K562 (cell line): ENCODE results near the gene AK2. TPM values are rescaled to one million over a fixed set of nuclear protein-coding genes. Genes with fewer than 3 reads are reported as not detected.

ENCODE experiments used
- ATAC-seq: fragments of 200-7000 bp; cut with Tn5 transposase; 3 replicates; pipeline ENCODE4 v1.9.1; 2020; ENCODE audit warnings: moderate library complexity
- BruUV-seq: library from RNA; stranded (reverse); fragments of 400-500 nt; replicated peaks from 2 replicates; lab custom pipeline; 2021; lab: Mats Ljungman, UMichigan
- CTCF ChIA-PET: fragments of 300-600 bp; formaldehyde crosslinking; extraction: SDS; loops from one replicate; lab custom pipeline; 2021; ENCODE audit warnings: low intra/inter-chr PET ratio; lab: Yijun Ruan, JAX
- POLR2A ChIA-PET: fragments of 300-600, 350-650 bp; sonication (Branson Sonifier 250); formaldehyde crosslinking; extraction: SDS; loops from one replicate; lab custom pipeline; 2021; ENCODE audit warnings: antibody characterized with exemption, inconsistent platforms; lab: Yijun Ruan, JAX
- DNase-seq, 4 experiments: peaks; one replicate each; pipeline versions ENCODE4 v3.0.0 to v3.0.0-alpha.2; 2011 to 2018; ENCODE audit warnings: low spot score in 3 of 4, mixed read lengths in 3 of 4; ENCODE audit errors: extremely low read depth in 1 of 4
- FAIRE-seq: peaks from 2 replicates; lab custom pipeline; 2011; peaks lifted over from hg19 to GRCh38; lab: Jason Lieb, UNC
- H2AFZ ChIP-seq: 2 replicates; pipeline ENCODE4 v1.6.0; 2011; ENCODE audit warnings: low read depth, low read length, control low read depth, inconsistent platforms
- H3K27ac ChIP-seq: fragments of 200-600 bp; 3 replicates; pipeline ENCODE4 v1.8.0; 2011; ENCODE audit warnings: low read depth, mild to moderate bottlenecking, control low read depth, inconsistent platforms, low read length, moderate library complexity, mixed read lengths; ENCODE audit errors: extremely low read depth
- H3K27me3 ChIP-seq, 2 experiments: fragments of 300-600 bp in 1 of 2; 2 replicates in 1 of 2; 3 replicates in 1 of 2; pipeline versions ENCODE4 v1.6.0 to v1.8.0; 2011; ENCODE audit warnings: inconsistent platforms in 2 of 2, low read length in 2 of 2, mild to moderate bottlenecking in 1 of 2, mixed read lengths in 1 of 2, moderate library complexity in 1 of 2; ENCODE audit not compliant: control insufficient read depth in 2 of 2, insufficient read depth in 2 of 2
- H3K36me3 ChIP-seq: fragments of 300-600 bp; 3 replicates; pipeline ENCODE4 v1.8.0; 2011; ENCODE audit warnings: mild to moderate bottlenecking, low read length, inconsistent platforms; ENCODE audit not compliant: control insufficient read depth, insufficient read depth
- H3K4me1 ChIP-seq, 2 experiments: fragments of 200-600 bp in 1 of 2; replicated peaks in 1 of 2; 2 replicates in 1 of 2; 3 replicates in 1 of 2; pipeline versions ENCODE4 v1.5.1 to v1.8.0; 2011; ENCODE audit warnings: inconsistent platforms in 2 of 2, low read length in 2 of 2, mild to moderate bottlenecking in 1 of 2, mixed read lengths in 1 of 2, moderate library complexity in 1 of 2; ENCODE audit not compliant: control insufficient read depth in 2 of 2, insufficient read depth in 2 of 2
- H3K4me2 ChIP-seq: 2 replicates; pipeline ENCODE4 v1.6.1; 2011; ENCODE audit warnings: low read length, control low read depth, inconsistent platforms, mixed read lengths; ENCODE audit not compliant: insufficient read depth
- H3K4me3 ChIP-seq: fragments of 200-600 bp; sonication (generic), shearing (Covaris generic); 2 replicates; pipeline ENCODE4 v1.5.1; 2016; ENCODE audit warnings: control low read depth, inconsistent platforms
- H3K79me2 ChIP-seq: fragments of 200-600 bp; 3 replicates; pipeline ENCODE4 v1.8.0; 2011; ENCODE audit warnings: low read length, inconsistent platforms; ENCODE audit not compliant: control insufficient read depth, insufficient read depth
- H3K9ac ChIP-seq, 2 experiments: 2 replicates each; pipeline versions ENCODE4 v1.6.0 to v1.6.1; 2011; ENCODE audit warnings: low read depth in 2 of 2, low read length in 2 of 2, control low read depth in 1 of 2, inconsistent platforms in 1 of 2, mild to moderate bottlenecking in 1 of 2, mixed read lengths in 1 of 2; ENCODE audit not compliant: insufficient read depth in 1 of 2
- H3K9me1 ChIP-seq: one replicate; pipeline ENCODE4 v1.6.0; 2011; ENCODE audit warnings: inconsistent platforms, mild to moderate bottlenecking, low read length, moderate library complexity; ENCODE audit not compliant: control insufficient read depth, insufficient read depth
- H3K9me3 ChIP-seq: replicated peaks from 2 replicates; pipeline ENCODE4 v1.5.1; 2011; ENCODE audit warnings: low read depth, low read length, inconsistent platforms; ENCODE audit not compliant: control insufficient read depth, insufficient read depth
- H4K20me1 ChIP-seq: replicated peaks from 2 replicates; pipeline ENCODE4 v1.6.1; 2011; ENCODE audit warnings: low read length, inconsistent platforms, mixed read lengths; ENCODE audit not compliant: control insufficient read depth, insufficient read depth
- ARID4B ChIP-seq: sonication (generic); formaldehyde crosslinking; IDR thresholded peaks from 2 replicates; pipeline ENCODE4 v1.8.0; 2022; ENCODE audit warnings: mild to moderate bottlenecking, missing genetic modification reagents
- C11orf30 ChIP-seq: fragments of 450-650 bp; IDR thresholded peaks from 2 replicates; pipeline ENCODE4 v1.6.1; 2016; ENCODE audit warnings: low read depth, mild to moderate bottlenecking
- KLF13 ChIP-seq: fragments of 450-650 bp; IDR thresholded peaks from 2 replicates; pipeline ENCODE4 v1.6.1; 2016; ENCODE audit warnings: missing genetic modification characterization, low read depth, mild to moderate bottlenecking, missing compliant biosample characterization, moderate library complexity, borderline replicate concordance
- MAFF ChIP-seq: IDR thresholded peaks from 2 replicates; pipeline ENCODE4 v1.6.1; 2012; ENCODE audit warnings: low read length, improper control_type of control experiment
- MAFG ChIP-seq: fragments of 450-650 bp; conservative IDR thresholded peaks from 2 replicates; pipeline ENCODE4 v1.6.1; 2016; ENCODE audit warnings: missing genetic modification characterization, missing compliant biosample characterization
- MAFK ChIP-seq: IDR thresholded peaks from 2 replicates; pipeline ENCODE4 v1.6.1; 2011; ENCODE audit warnings: low read length, improper control_type of control experiment
- MBD1 ChIP-seq: fragments of 250-450 bp; sonication (Bioruptor Pico); IDR thresholded peaks from 2 replicates; pipeline ENCODE4 v1.8.0; 2022; ENCODE audit warnings: inconsistent platforms
- POLR2A ChIP-seq: fragments of 450-650 bp; conservative IDR thresholded peaks from 2 replicates; pipeline ENCODE4 v1.6.1; 2016
- POLR2AphosphoS2 ChIP-seq: IDR thresholded peaks from 2 replicates; pipeline ENCODE4 v1.6.1; 2012; ENCODE audit warnings: low read length, improper control_type of control experiment
- SUPT5H ChIP-seq: fragments of 450-650 bp; IDR thresholded peaks from 2 replicates; pipeline ENCODE4 v1.6.1; 2016
- ZBTB26 ChIP-seq: fragments of 450-650 bp; formaldehyde crosslinking; IDR thresholded peaks from 2 replicates; pipeline ENCODE4 v1.4.0; 2022; ENCODE audit warnings: missing genetic modification characterization
- ZNF316 ChIP-seq: fragments of 450-650 bp; IDR thresholded peaks from 2 replicates; pipeline ENCODE4 v1.6.1; 2016
- WGBS: fragments of 100-300 bp; shearing (Covaris generic); methylation state at CpG from one replicate; pipeline ENCODE4 v1.1.6; 2016; ENCODE audit warnings: low coverage, mixed read lengths; ENCODE audit not compliant: insufficient coverage; ENCODE audit errors: missing lambda C conversion rate; 5-methylcytosine and 5-hydroxymethylcytosine counted together
- in situ Hi-C: fragments of 300-500 bp; cut with MboI; formaldehyde crosslinking; loops from 4 replicates; pipeline ENCODE4 v1.15.0; 2018; ENCODE audit warnings: inconsistent platforms, mixed read lengths
- intact Hi-C: fragments of 100-400 bp; cut with micrococcal nuclease; formaldehyde crosslinking; loops from 2 replicates; pipeline ENCODE4 v1.14.2; 2022
- polyA plus RNA-seq, 8 experiments: library from polyadenylated mRNA; depleted of rRNA in 4 of 8; stranded (reverse) in 5 of 8; unstranded in 3 of 8; fragments of >200 nt; fragmentation: Nextera tagmentation in 2 of 8; fragmentation: Illumina TruSeq in 1 of 8; extraction: Ambion mirVana in 2 of 8; extraction: Trizol in 1 of 8; gene quantifications; 2 replicates each; pipeline versions ENCODE4 v1.2.1 to v1.2.3, GENCODE V29; 2011 to 2014; ENCODE audit warnings: inconsistent platforms in 1 of 8, missing spikeins in 1 of 8
- total RNA-seq, 7 experiments: library from RNA; depleted of rRNA in 6 of 7; stranded (reverse); fragments of >200 nt in 6 of 7; fragmentation: Illumina TruSeq in 2 of 7; extraction: Trizol in 2 of 7; gene quantifications; 2 replicates each; pipeline versions ENCODE4 v1.2.1 to v1.2.3, GENCODE V29; 2011 to 2021; ENCODE audit warnings: low replicate concordance in 1 of 7

Gene AK2
- total and polyA plus RNA-seq, 9 of the 15 experiments (the other 6 are each of a cell fraction or from before 2014, with no cell fraction given) = 105 to 1,050 (median 509) TPM

- TF ChIP-seq MBD1 (CRISPR knock-in tag) = no peak
These were observed 24.5 kb downstream of the AK2 start (continued) for GRCh38 chr1:33012165-33012564.

- FAIRE-seq = no peak
- intact Hi-C loops = no loop called here
- Histone ChIP-seq H3K27ac (peak overlapping the region; percentile 12; the same call in 1 of the 3 replicates), H3K79me2 (no peaks in the 10 kb centered on the region), H3K9ac (peak overlapping the region in 1 of 2 experiments; percentile 39; a peak in 1 of 4 replicates), H3K9me1 (no peaks in the 10 kb centered on the region), H3K9me3 (no peaks in the 10 kb centered on the region), H2AFZ (no peak overlapping the region), H3K4me2 (no peak overlapping the region), H3K27me3 (no peaks in the 10 kb centered on the region), H3K36me3 (peaks cover 91% of the 10 kb centered on the region), H3K4me3 (no peak overlapping the region), H4K20me1 (peaks cover 46% of the 10 kb centered on the region), H3K4me1 (peaks cover 7 to 47% of the 10 kb centered on the region in 2 experiments)
- TF ChIP-seq POLR2A (0 out of 2 replicates have a peak, but pooled peaks have one; percentile 38), ZBTB26 (no peak), MAFF (peak; percentile 5; the same call in 1 of the 2 replicates), MAFG (tag) (0 out of 2 replicates have a peak, but pooled peaks have one; percentile 11), KLF13 (tag) (no peak), C11orf30 (peak; percentile 35; the same call in 1 of the 2 replicates), ARID4B (CRISPR knock-in tag) (no peak), SUPT5H (no peak), MAFK (peak; percentile 20; the same call in 1 of the 2 replicates), ZNF316 (peak; percentile 61), POLR2AphosphoS2 (0 out of 2 replicates have a peak, but pooled peaks have one; percentile 28)
- WGBS = 72% methylated on average over 5 of the region's 5 CpGs
- no TSS peak for BruUV-seq
- ChIA-PET POLR2A (interaction anchor here (0.7 to 8.3 kb wide), 5 partner anchors 10 to 69 kb away, joined by 3 to 95 read pairs (median 4); no protein-coding TSS in a partner anchor), CTCF (no interaction called here)
- in situ Hi-C loops = no loop called here
- no peak for DNase-seq
- no peak for ATAC-seq
These were observed 25.6 kb downstream of the AK2 start for GRCh38 chr1:33010932-33011731.
